ENCODE data around the gene TRAK1.

DNA sequence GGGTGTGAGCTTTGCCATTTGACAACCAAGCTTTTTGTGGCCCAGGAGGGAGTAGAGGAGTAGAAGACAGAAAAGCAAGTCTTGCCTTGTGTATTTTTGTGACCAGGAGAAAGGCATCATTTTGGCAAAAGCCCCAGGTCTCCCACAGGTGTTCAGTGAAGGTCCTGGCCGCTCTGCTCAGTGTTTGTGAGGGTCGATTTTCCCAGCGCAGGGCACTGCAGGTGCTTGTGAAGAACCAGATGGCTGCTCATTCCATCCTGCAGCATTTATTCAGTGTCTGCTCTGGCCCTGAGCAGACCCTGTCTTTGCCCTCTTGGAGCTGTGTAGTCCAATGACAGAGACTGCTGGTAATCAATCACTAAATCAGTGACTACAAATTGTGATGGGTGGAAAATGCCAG lies 19.5 kb downstream of the TRAK1 start:
- TF ChIP-seq CTCF (IDR thresholded peaks at IDR 0.05 in 8 of 11, conservative IDR thresholded peaks at IDR 0.05 in 3 of 11) (no peak), POLR2A (IDR thresholded peaks at IDR 0.05) (no peak), POLR2AphosphoS5 (IDR thresholded peaks at IDR 0.05) (no peak)
